HEK293 (cell line): ENCODE measurements around the gene ANAPC16.
A peak's percentile ranks its signal among the peaks of the same experiment; 100 is the strongest.

Source experiments
- CTCF ChIA-PET: fragments of 350-600 bp; formaldehyde crosslinking; extraction: SDS; loops from one replicate; lab custom pipeline; 2021; ENCODE audit warnings: antibody characterized with exemption; lab: Yijun Ruan, JAX
- POLR2A ChIA-PET: fragments of 300-600 bp; formaldehyde crosslinking; extraction: SDS; loops from one replicate; lab custom pipeline; 2020; ENCODE audit warnings: antibody characterized with exemption, inconsistent platforms; lab: Yijun Ruan, JAX
- H3K27ac ChIP-seq: fragments of 200-500 bp; sonication (Bioruptor generic); 2 replicates; pipeline ENCODE4 v1.5.1; 2014; ENCODE audit warnings: low read depth, low read length, control low read depth, inconsistent platforms; ENCODE audit errors: extremely low read depth
- H3K36me3 ChIP-seq, 2 experiments: fragments of 200-500 bp in 1 of 2; sonication (Bioruptor generic) in 1 of 2; 1 replicate in 1 of 2; 2 replicates in 1 of 2; pipeline ENCODE4 v1.5.1; 2014 to 2017; ENCODE audit warnings: inconsistent platforms in 2 of 2, low read length in 2 of 2; ENCODE audit not compliant: control insufficient read depth in 2 of 2, insufficient read depth in 1 of 2
- H3K4me1 ChIP-seq: fragments of 200-500 bp; sonication (Bioruptor generic); 2 replicates; pipeline ENCODE4 v1.5.1; 2014; ENCODE audit warnings: mild to moderate bottlenecking, low read length, inconsistent platforms; ENCODE audit not compliant: control insufficient read depth, insufficient read depth
- H3K4me3 ChIP-seq: 2 replicates; pipeline ENCODE4 v1.5.1; 2011; ENCODE audit warnings: low read depth, mild to moderate bottlenecking, control low read depth, low read length, moderate library complexity
- H3K9me3 ChIP-seq: fragments of 200-500 bp; sonication (Bioruptor generic); 2 replicates; pipeline ENCODE4 v1.5.1; 2014; ENCODE audit warnings: low read depth, low read length, inconsistent platforms; ENCODE audit not compliant: control insufficient read depth, insufficient read depth
- BCL11A ChIP-seq: fragments of 450-650 bp; formaldehyde crosslinking; IDR thresholded peaks from 2 replicates; pipeline ENCODE4 v1.5.1; 2016; ENCODE audit warnings: low read depth, missing biosample characterization, missing genetic modification characterization
- BCL11B ChIP-seq: fragments of 450-650 bp; formaldehyde crosslinking; IDR thresholded peaks from 2 replicates; pipeline ENCODE4 v1.5.1; 2016; ENCODE audit warnings: low read depth, missing biosample characterization, missing genetic modification characterization
- GLIS1 ChIP-seq: fragments of 450-650 bp; formaldehyde crosslinking; IDR thresholded peaks from 2 replicates; pipeline ENCODE4 v1.5.1; 2016; ENCODE audit warnings: missing biosample characterization, missing genetic modification characterization
- HOXC10 ChIP-seq: sonication (generic); formaldehyde crosslinking; IDR thresholded peaks from 2 replicates; pipeline ENCODE4 v1.8.1; 2023; ENCODE audit warnings: mild to moderate bottlenecking, missing genetic modification reagents
- KLF1 ChIP-seq: fragments of 450-650 bp; formaldehyde crosslinking; IDR thresholded peaks from 2 replicates; pipeline ENCODE4 v1.5.1; 2016; ENCODE audit warnings: missing biosample characterization, missing genetic modification characterization
- KLF17 ChIP-seq: fragments of 450-650 bp; formaldehyde crosslinking; IDR thresholded peaks from 2 replicates; pipeline ENCODE4 v1.5.1; 2016; ENCODE audit warnings: missing biosample characterization, missing genetic modification characterization
- REPIN1 ChIP-seq: fragments of 450-650 bp; formaldehyde crosslinking; IDR thresholded peaks from 2 replicates; pipeline ENCODE4 v1.5.1; 2017; ENCODE audit warnings: missing biosample characterization, missing genetic modification characterization, low read depth
- REST ChIP-seq: fragments of 450-650 bp; formaldehyde crosslinking; IDR thresholded peaks from 2 replicates; pipeline ENCODE4 v1.5.1; 2016; ENCODE audit warnings: missing biosample characterization, missing genetic modification characterization
- ZBTB8A ChIP-seq: fragments of 450-650 bp; formaldehyde crosslinking; IDR thresholded peaks from 2 replicates; pipeline ENCODE4 v1.5.1; 2016; ENCODE audit warnings: missing biosample characterization, missing genetic modification characterization
- ZEB2 ChIP-seq: fragments of 450-650 bp; formaldehyde crosslinking; IDR thresholded peaks from 2 replicates; pipeline ENCODE4 v1.5.1; 2016; ENCODE audit warnings: missing biosample characterization, missing genetic modification characterization
- ZFHX2 ChIP-seq: fragments of 450-650 bp; formaldehyde crosslinking; conservative IDR thresholded peaks from 2 replicates; pipeline ENCODE4 v1.5.1; 2016; ENCODE audit warnings: missing biosample characterization, missing genetic modification characterization
- ZNF146 ChIP-seq: fragments of 450-650 bp; formaldehyde crosslinking; IDR thresholded peaks from 2 replicates; pipeline ENCODE4 v1.5.1; 2016; ENCODE audit warnings: missing biosample characterization, missing genetic modification characterization
- ZNF169 ChIP-seq: fragments of 450-650 bp; formaldehyde crosslinking; IDR thresholded peaks from 2 replicates; pipeline ENCODE4 v1.5.1; 2016; ENCODE audit warnings: missing biosample characterization, missing genetic modification characterization
- ZNF239 ChIP-seq: fragments of 450-650 bp; formaldehyde crosslinking; IDR thresholded peaks from 2 replicates; pipeline ENCODE4 v1.5.1; 2016; ENCODE audit warnings: missing biosample characterization, missing genetic modification characterization
- ZNF391 ChIP-seq: fragments of 450-650 bp; formaldehyde crosslinking; IDR thresholded peaks from 2 replicates; pipeline ENCODE4 v1.5.1; 2016; ENCODE audit warnings: low read depth, missing biosample characterization, missing genetic modification characterization, borderline replicate concordance
- ZNF423 ChIP-seq: fragments of 450-650 bp; formaldehyde crosslinking; IDR thresholded peaks from 2 replicates; pipeline ENCODE4 v1.5.1; 2016; ENCODE audit warnings: missing biosample characterization, missing genetic modification characterization
- ZNF48 ChIP-seq: fragments of 450-650 bp; formaldehyde crosslinking; IDR thresholded peaks from 2 replicates; pipeline ENCODE4 v1.5.1; 2016; ENCODE audit warnings: missing biosample characterization, missing genetic modification characterization
- ZNF626 ChIP-seq: fragments of 450-650 bp; sonication (Bioruptor Pico); formaldehyde crosslinking; IDR thresholded peaks from 2 replicates; pipeline ENCODE4 v1.5.1; 2018; ENCODE audit warnings: missing biosample characterization, missing genetic modification characterization, inconsistent platforms
- ZNF76 ChIP-seq: fragments of 450-650 bp; formaldehyde crosslinking; IDR thresholded peaks from 2 replicates; pipeline ENCODE4; 2016; ENCODE audit warnings: low read depth, missing biosample characterization, missing genetic modification characterization, borderline replicate concordance
- ZNF843 ChIP-seq: fragments of 450-650 bp; formaldehyde crosslinking; IDR thresholded peaks from 2 replicates; pipeline ENCODE4 v1.5.1; 2016; ENCODE audit warnings: missing biosample characterization, missing genetic modification characterization
- TF ChIP-seq, protein P1 (sequence below): fragments of 450-650 bp; formaldehyde crosslinking; IDR thresholded peaks from 2 replicates; pipeline ENCODE4 v1.5.1; 2016; ENCODE audit warnings: missing biosample characterization, missing genetic modification characterization
- TF ChIP-seq, protein P2 (sequence below): fragments of 450-650 bp; IDR thresholded peaks from 2 replicates; pipeline ENCODE4 v1.5.1; 2018; ENCODE audit warnings: missing biosample characterization, missing genetic modification characterization

Gene ANAPC16

GRCh38 chr10:72274213-72274729 is 58.5 kb downstream of the ANAPC16 start:
- H3K4me1 ChIP-seq, result peaks cover 7% of the 10 kb centered on the region
- CTCF ChIA-PET, result interaction anchor here (0.6 to 4.5 kb wide), 18 partner anchors 10 to 149 kb away, joined by 3 to 52 read pairs (median 4); no protein-coding TSS in a partner anchor

GRCh38 chr10:72274730-72275350 is 59.0 kb downstream of the ANAPC16 start:
- Histone ChIP-seq H3K4me1 (peaks cover 7% of the 10 kb centered on the region), H3K27ac (peak overlapping the region; percentile 99)
- POLR2A ChIA-PET, result interaction anchor here (0.7 to 5.1 kb wide), 29 partner anchors 9 to 972 kb away, joined by 3 to 120 read pairs (median 8); partner anchors contain the start of genes ANAPC16, ASCC1 and DNAJC9
- 0 out of 2 replicates have a peak, but pooled peaks have one; percentile 7 for TF ChIP-seq ZFHX2
- TF ChIP-seq ZNF48 (tag by site-specific recombination), result no peak
- peak; percentile 50; the same call in 1 of the 2 replicates for TF ChIP-seq KLF17 (tag by site-specific recombination)
- TF ChIP-seq ZNF146 (tag by site-specific recombination), result no peak
- peak; percentile 32; the same call in 1 of the 2 replicates for TF ChIP-seq KLF1 (tag by site-specific recombination)
- TF ChIP-seq ZNF76, result peak; percentile 37; the same call in 1 of the 2 replicates
- TF ChIP-seq ZBTB8A (tag by site-specific recombination), result peak; percentile 91
- peak; percentile 73 for TF ChIP-seq ZEB2 (tag by site-specific recombination)
- no peak for TF ChIP-seq ZNF391
- TF ChIP-seq, protein P1, sequence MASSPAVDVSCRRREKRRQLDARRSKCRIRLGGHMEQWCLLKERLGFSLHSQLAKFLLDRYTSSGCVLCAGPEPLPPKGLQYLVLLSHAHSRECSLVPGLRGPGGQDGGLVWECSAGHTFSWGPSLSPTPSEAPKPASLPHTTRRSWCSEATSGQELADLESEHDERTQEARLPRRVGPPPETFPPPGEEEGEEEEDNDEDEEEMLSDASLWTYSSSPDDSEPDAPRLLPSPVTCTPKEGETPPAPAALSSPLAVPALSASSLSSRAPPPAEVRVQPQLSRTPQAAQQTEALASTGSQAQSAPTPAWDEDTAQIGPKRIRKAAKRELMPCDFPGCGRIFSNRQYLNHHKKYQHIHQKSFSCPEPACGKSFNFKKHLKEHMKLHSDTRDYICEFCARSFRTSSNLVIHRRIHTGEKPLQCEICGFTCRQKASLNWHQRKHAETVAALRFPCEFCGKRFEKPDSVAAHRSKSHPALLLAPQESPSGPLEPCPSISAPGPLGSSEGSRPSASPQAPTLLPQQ (tag by site-specific recombination), result peak; percentile 27; the same call in 1 of the 2 replicates
- TF ChIP-seq ZNF239, result peak; percentile 31; the same call in 1 of the 2 replicates
- peak; percentile 46; the same call in 1 of the 2 replicates for TF ChIP-seq BCL11B (tag by site-specific recombination)
- 0 out of 2 replicates have a peak, but pooled peaks have one; percentile 39 for TF ChIP-seq ZNF843 (tag by site-specific recombination)
- no peak; the same call in 1 of the 2 replicates for TF ChIP-seq ZNF423 (tag by site-specific recombination)
- TF ChIP-seq REPIN1 (tag by site-specific recombination), result 0 out of 2 replicates have a peak, but pooled peaks have one; percentile 13
- peak; percentile 44 for TF ChIP-seq GLIS1 (tag by site-specific recombination)

More at GRCh38 chr10:72274213-72274729, 58.5 kb downstream of the ANAPC16 start:
- H3K36me3 ChIP-seq, result peaks cover 0 to 16% of the 10 kb centered on the region in 2 experiments; a peak in 1 of 3 replicates
- POLR2A ChIA-PET, result interaction anchor here (0.7 to 5.1 kb wide), 34 partner anchors 8 to 973 kb away, joined by 3 to 120 read pairs (median 8); partner anchors contain the start of genes ANAPC16, ASCC1, DNAJB12 and DNAJC9
- no peaks in the 10 kb centered on the region for H3K9me3 ChIP-seq
- TF ChIP-seq BCL11A (tag by site-specific recombination) (0 out of 2 replicates have a peak, but pooled peaks have one; percentile 67), REST (tag by site-specific recombination) (peak; percentile 70; the same call in 1 of the 2 replicates), ZNF169 (tag by site-specific recombination) (no peak), HOXC10 (no peak), ZNF626 (tag by site-specific recombination) (no peak), ZFHX2 (peak; percentile 24; the same call in 1 of the 2 replicates), BCL11B (tag by site-specific recombination) (peak; percentile 12; the same call in 1 of the 2 replicates)
- TF ChIP-seq, protein P2, sequence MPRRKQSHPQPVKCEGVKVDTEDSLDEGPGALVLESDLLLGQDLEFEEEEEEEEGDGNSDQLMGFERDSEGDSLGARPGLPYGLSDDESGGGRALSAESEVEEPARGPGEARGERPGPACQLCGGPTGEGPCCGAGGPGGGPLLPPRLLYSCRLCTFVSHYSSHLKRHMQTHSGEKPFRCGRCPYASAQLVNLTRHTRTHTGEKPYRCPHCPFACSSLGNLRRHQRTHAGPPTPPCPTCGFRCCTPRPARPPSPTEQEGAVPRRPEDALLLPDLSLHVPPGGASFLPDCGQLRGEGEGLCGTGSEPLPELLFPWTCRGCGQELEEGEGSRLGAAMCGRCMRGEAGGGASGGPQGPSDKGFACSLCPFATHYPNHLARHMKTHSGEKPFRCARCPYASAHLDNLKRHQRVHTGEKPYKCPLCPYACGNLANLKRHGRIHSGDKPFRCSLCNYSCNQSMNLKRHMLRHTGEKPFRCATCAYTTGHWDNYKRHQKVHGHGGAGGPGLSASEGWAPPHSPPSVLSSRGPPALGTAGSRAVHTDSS, result peak; percentile 16; the same call in 1 of the 2 replicates
- TF ChIP-seq, all 188 proteins: peak for 5
- H3K27ac ChIP-seq, result peak overlapping the region; percentile 99
- H3K4me3 ChIP-seq, result peak overlapping the region; percentile 65

More at GRCh38 chr10:72274730-72275350, 59.0 kb downstream of the ANAPC16 start:
- Histone ChIP-seq H3K36me3 (peaks cover 0 to 16% of the 10 kb centered on the region in 2 experiments; a peak in 1 of 3 replicates), H3K9me3 (no peaks in the 10 kb centered on the region), H3K4me3 (peak overlapping the region; percentile 65)
- CTCF ChIA-PET, result interaction anchor here (0.6 to 4.5 kb wide), 29 partner anchors 9 to 534 kb away, joined by 3 to 52 read pairs (median 5); no protein-coding TSS in a partner anchor
